NCI-H2196 treated with DMSO at 0.1 percent for 48 hours (cell line): Measurements from ENCODE around the gene MPV17L.
"Not testable (repeated sequence)": the region's sequence is repeated elsewhere in the genome, so short reads cannot be mapped to it uniquely, and the experiment has no call there.

Source experiments
- DNase-seq: peaks from one replicate; lab custom pipeline; 2025; ENCODE audit not compliant: unreplicated experiment; lab: John Stamatoyannopoulos, UW

MPV17L gene

DNA sequence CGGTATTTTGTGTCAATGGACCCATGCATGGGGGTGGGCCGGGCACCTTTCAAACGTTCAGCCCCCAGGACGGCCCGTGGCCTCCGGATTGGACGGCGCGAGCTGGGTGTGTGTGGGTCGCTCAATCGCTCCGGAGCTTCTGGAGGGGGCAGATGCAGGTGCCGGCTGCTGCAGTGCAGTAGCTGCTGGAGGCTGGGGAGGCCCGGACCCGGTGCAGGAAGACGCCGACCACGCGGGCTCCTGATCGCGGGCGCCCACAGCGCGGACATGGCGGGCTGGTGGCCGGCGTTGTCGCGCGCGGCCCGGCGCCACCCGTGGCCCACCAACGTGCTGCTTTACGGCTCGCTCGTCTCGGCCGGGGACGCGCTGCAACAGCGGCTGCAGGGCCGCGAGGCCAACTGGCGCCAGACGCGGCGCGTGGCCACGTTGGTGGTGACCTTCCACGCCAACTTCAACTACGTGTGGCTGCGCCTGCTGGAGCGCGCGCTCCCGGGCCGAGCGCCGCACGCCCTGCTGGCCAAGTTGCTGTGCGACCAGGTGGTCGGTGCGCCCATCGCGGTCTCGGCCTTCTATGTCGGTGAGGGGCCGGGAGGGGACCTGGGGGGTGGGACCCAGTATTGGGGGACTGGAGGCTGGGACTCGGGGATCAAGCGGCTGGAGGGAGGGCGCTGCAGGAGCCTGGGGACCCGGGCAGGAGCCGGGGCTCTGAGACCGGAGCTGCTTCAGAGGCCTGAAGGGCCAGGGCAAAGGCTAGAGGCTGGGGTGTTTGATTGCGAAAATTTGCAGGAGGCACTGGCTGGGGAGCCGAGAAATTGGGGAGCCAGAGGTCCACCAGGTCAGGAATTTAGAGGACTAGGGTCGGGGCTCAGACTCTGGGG lies at the start of gene MPV17L:
TSS of gene MPV17L (plus strand) at position 124 of the 878 bp plus-strand sequence. CDS start at position 268, 144 bp downstream.
- DNase-seq = not testable (repeated sequence)

- not testable (repeated sequence) for DNase-seq
Observed at GRCh38 chr16:15348721-15349120, 46.8 kb upstream of the MPV17L start.

- DNase-seq = not testable (repeated sequence)
Observed at GRCh38 chr16:15351251-15351650, 44.3 kb upstream of the MPV17L start.

DNA sequence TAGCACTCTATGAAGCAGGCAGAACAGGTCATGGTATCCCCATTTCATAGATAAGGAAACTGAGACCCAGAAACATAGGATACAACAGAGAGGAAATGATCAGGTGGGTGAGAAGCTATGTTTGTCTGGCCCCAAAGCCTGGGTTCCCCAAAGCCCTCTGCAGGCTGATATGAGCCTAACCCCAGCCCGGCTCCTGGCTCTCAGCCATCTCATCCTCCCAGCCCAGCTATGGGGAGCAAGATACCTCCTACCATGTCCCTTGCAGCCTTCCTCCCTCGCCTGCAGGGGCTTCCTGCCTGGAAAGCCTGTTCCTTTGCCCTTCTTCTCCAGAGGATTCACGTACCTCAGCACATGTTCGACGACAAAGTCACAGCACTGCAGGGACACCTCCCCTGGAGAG lies 43.8 kb upstream of the MPV17L start:
- DNase-seq = not testable (repeated sequence)

DNA sequence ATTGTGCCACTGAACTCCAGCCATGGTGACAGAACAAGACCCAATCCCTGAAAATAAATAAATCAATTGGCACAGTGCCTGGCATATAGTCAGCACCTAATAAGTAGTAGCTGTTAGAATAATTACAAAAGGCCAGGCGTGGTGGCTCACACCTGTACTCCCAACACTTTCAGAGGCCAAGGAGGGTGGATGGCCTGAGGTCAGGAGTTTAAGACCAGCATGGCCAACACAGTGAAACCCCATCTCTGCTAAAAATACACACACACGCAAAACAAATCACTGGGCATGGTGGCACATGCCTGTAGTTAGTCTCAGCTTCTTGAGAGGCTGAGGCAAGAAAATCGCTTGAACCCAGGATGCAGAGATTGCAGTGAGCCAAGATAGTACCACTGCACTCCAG lies 42.7 kb upstream of the MPV17L start:
- DNase-seq = not testable (repeated sequence)

DNA sequence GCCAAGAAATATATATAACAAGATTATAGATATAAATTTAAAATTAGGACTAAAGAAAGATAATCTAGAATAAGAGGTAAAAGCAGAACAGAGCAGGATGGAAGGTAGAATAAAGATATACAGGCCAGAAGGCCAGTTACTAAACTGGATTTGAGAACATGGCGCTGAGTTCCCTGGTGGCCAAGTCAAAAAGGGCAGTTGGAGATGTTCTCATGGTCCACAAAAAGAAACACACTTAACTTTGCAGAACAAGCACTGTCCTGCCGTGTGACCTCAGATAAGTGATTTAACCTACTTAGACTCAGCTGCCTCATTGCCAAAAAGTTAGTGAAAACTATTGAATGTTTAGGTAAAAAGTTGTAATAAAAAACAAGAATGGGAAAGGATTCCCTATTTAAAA lies 40.7 kb upstream of the MPV17L start:
- not testable (repeated sequence) for DNase-seq

DNA sequence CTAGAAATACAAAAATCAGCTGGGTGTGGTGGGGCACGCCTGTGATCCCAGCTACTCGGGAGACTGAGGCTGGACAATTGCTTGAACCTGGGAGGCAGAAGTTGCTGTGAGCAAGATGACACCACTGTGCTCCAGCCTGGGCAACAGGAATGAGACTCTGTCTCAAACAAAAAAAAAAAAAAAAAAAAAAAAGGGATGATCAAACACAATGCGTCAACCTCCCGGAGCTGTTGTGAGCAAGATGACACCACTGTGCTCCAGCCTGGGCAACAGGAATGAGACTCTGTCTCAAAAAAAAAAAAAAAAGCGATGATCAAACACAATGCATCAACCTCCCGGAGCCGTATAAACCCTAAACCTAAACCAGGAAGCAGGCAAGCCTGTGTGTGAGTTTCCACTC lies 38.1 kb upstream of the MPV17L start:
- DNase-seq = not testable (repeated sequence)

GRCh38 chr16:15378194-15378593 lies 17.4 kb upstream of the MPV17L start, which contains the start of gene NPIPA5:
NPIPA5 (minus strand) TSS chr16:15378294; CDS start chr16:15378294, 0 bp downstream.
- not testable (repeated sequence) for DNase-seq

DNA sequence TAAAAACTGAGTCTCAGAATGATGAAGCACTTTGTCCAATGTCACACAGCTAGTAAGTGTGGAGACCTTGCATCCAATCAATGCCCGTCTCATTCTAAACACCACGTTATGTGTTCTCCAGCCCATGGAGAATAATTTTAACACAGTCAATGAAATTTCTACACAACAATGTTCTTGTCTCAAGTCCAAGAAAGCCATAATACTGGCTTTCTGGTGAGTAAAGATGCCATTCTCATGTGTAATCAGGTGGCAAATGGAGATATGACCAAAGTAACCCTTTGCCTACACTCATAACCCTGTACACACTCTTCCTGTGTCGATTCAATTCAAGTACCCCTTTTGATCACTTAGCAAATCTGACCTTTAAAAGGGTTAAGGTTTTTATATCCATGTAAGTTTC lies 12.7 kb upstream of the MPV17L start:
- DNase-seq = not testable (repeated sequence)

- not testable (repeated sequence) for DNase-seq
Observed at GRCh38 chr16:15388060-15388459, 7.5 kb upstream of the MPV17L start.

DNA sequence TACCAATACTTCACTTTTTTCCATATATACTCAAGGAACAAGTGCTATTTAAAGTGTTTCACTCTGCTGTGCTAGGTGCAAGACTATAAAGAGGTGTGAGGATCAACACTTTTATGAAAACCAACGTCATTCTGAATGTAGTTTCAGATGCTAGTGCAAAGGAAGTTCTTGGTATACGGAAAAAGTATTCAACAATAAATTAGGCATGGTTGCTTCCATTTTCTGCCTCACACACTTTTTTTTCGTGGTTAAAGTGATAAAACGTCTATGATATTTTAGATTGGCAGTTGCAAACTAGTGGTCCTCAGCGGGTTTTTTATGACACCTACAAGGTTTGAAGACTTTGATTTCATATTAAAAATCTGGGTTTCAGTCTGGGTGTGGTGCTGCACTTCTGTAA lies 5.6 kb upstream of the MPV17L start:
- not testable (repeated sequence) for DNase-seq

DNA sequence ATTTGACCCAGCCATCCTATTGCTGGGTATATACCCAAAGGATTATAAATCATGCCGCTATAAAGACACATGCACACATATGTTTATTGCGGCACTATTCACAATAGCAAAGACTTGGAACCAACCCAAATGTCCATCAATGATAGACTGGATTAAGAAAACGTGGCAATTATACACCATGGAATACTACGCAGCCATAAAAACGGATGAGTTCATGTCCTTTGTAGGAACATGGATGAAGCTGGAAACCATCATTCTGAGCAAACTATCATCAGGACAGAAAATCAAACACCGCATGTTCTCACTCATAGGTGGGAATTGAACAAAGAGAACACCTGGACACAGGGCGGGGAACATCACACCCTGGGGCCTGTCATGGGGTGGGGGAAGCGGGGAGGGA lies 2.5 kb upstream of the MPV17L start:
- DNase-seq = not testable (repeated sequence)

DNA sequence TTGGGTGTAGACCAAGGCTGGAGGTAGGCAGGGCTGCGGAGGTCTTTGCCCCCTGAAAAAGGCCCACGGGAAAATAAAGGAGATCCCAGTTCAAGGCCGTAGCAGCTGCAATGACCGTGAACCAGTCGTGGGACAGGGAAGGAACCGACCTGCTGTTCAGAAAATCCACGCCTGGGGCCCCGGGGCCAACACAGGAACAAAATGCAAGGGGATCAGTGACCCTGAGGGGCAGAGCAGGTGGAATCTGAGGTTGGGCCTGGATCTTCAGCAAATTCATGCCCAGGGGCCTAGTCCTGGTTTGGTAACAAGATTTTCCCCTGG lies 915 bp downstream of the MPV17L start:
- not testable (repeated sequence) for DNase-seq

DNA sequence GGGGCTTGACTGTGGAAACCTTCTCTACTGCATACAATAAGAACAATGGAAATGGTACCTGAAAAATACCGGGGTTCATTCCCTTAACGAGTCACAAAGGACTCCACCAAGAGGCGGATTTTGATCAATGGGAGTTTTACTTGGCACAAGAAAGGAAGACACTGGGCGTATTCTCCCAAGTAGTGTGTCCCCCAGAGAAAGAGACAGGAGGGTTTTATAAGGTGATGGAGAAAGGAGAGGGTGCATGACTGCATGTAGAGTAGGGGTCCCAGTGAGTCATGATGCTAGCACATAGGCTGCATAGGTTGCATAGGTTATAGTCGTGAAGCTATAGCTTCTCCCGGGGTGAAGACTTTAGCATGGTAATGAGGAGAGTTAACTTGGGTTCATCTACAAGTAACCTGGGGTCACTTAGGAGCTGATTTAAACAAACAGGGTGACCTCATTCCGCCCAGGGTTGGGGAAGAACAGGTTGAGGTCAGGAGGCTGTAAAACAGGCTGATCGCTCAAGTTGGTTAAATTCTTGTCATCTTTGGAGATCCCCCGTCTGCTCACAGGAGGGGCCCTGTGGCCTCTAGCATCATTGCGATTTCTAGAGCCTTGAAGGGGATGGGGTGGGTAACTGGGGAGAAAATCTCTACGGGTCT lies 1.5 kb downstream of the MPV17L start:
- DNase-seq = no peak

GRCh38 chr16:15398618-15399316 lies 3.2 kb downstream of the MPV17L start:
- no peak for DNase-seq

DNA sequence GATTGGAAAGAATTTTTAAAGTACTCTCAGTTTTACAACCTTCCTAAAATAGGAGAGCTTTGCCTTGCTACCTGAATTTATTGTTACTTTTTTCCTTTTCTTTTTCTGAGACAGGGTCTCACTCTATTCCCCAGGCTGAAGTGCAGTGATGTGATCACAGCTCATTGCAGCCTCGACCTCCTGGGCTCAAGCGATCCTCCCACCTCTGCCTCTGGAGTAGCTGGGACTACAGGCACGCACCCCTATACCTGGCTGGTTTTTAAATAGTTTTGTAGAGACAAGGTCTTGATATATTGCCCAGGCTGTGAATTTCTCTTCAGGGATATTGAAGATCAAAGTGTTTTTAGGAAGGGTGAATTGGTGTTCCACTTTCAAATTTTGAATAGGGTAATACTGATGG lies 3.8 kb downstream of the MPV17L start:
- no peak for DNase-seq

DNA sequence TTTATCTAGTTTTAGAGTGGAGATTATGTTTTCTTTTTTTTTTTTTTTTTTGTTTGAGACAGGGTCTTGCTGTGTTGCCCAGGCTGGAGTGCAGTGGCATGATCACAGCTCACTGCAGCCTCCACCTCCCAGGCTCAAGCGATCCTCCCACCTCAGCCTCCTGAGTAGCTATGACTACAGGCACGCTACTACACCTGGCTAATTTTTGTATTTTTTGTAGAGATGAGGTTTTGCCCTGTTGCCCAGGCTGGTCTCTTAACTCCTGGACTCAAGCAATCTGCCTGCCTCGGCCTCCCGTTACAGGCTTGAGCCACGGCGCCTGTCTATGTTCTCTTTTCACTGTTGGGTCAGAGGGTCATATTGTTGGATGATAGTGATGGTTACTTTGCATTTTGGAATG lies 4.8 kb downstream of the MPV17L start:
- DNase-seq = not testable (repeated sequence)

DNA sequence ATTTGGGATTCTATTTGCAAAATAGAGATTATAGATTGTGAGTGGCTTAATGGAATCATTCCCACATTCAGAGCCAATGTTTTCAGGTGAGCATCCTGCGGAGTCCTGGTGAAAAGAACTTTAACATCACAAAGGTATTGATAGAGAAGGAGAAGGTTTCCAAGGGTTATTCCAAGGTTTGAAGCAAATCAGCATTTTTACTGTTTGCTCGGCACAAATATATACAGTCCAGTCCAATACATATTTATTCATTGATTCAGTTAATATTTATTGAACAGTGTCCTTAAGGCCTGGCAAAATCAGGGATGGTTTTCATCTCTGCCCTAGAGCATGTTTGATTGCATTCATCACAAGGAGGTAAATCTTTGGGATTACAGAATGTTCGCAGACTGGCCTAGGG lies 6.4 kb downstream of the MPV17L start:
- no peak for DNase-seq

- DNase-seq = no peak
Observed at GRCh38 chr16:15403392-15403995, 7.9 kb downstream of the MPV17L start.

DNA sequence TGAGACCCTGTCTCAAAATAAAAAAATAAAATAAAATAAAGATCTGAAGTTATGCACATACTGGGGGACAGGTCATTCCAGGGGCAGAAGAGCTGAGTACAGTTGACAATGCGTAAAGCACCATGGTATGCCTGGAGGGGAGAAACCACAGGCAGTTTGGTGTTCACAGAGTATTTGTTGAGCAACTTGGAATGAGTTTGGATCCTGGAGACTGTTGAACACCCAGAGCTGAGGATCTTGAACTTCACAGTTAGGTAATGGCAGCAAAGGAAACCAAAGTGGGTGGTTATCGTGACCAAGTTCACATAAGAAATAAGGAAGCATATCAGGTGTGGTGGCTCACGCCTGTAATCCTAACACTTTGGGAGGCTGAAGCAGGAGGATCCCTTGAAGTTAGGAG lies 8.5 kb downstream of the MPV17L start:
- DNase-seq = not testable (repeated sequence)

DNA sequence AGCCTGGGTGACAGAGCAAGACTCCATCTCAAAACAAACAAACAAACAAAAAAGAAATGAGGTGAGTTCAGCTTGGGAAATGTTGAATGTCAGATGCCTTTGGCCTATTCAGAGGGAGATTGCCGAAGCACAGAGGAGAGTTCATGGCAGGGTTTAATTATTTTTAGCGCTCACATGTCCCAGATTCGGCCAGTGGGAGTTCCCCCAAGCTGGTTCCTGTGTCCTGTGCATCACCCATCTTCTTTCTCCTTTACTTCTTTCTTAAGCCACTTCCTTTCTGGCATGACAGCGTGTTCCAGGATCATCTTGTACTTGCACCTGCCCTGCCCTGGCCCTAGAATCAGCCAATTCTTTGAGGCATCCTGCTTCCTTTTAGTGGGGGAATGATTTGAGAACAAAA lies 9.2 kb downstream of the MPV17L start:
- DNase-seq = no peak
